ENCODE measurements around the gene SPIB.
"Not testable (repeated sequence)": the region's sequence is repeated elsewhere in the genome, so short reads cannot be mapped to it uniquely, and the experiment has no call there.

Gene SPIB

GRCh38 chr19:50434525-50434924, 15.8 kb downstream of the SPIB start:
- Mint-ChIP-seq H3K27me3 (peaks cover 28% of the 10 kb centered on the region), H3K36me3 (ENCODE audit: low read depth) (no peaks in the 10 kb centered on the region), H3K9me3 (no peaks in the 10 kb centered on the region), H3K4me3 (no peak overlapping the region), H3K4me1 (peaks cover 24% of the 10 kb centered on the region), H3K27ac (no peak overlapping the region)
- no peak for DNase-seq
- no peak for ATAC-seq

GRCh38 chr19:50435221-50435620, 16.5 kb downstream of the SPIB start:
- Mint-ChIP-seq H3K9me3 (no peaks in the 10 kb centered on the region), H3K27me3 (peaks cover 27% of the 10 kb centered on the region), H3K36me3 (ENCODE audit: low read depth) (no peaks in the 10 kb centered on the region), H3K4me1 (peaks cover 22% of the 10 kb centered on the region), H3K27ac (no peak overlapping the region), H3K4me3 (no peak overlapping the region)
- ATAC-seq (no peak), DNase-seq (no peak)

GRCh38 chr19:50435627-50436026, 16.9 kb downstream of the SPIB start:
- no peaks in the 10 kb centered on the region for H3K9me3 Mint-ChIP-seq
- H3K4me1 Mint-ChIP-seq, result peaks cover 22% of the 10 kb centered on the region
- DNase-seq (no peak), ATAC-seq (no peak)
- no peak overlapping the region for H3K4me3 Mint-ChIP-seq
- H3K36me3 Mint-ChIP-seq (ENCODE audit: low read depth), result no peaks in the 10 kb centered on the region
- H3K27me3 Mint-ChIP-seq, result peaks cover 26% of the 10 kb centered on the region
- H3K27ac Mint-ChIP-seq, result no peak overlapping the region

GRCh38 chr19:50437862-50438449, 19.2 kb downstream of the SPIB start:
- peaks cover 13% of the 10 kb centered on the region for H3K27me3 Mint-ChIP-seq
- DNase-seq, result no peak
- H3K4me1 Mint-ChIP-seq, result peaks cover 7% of the 10 kb centered on the region
- no peaks in the 10 kb centered on the region for H3K9me3 Mint-ChIP-seq
- no peaks in the 10 kb centered on the region for H3K36me3 Mint-ChIP-seq (ENCODE audit: low read depth)
- H3K27ac Mint-ChIP-seq, result no peak overlapping the region
- H3K4me3 Mint-ChIP-seq, result no peak overlapping the region
- no peak for ATAC-seq

- not testable (repeated sequence) for ATAC-seq; H3K4me1 Mint-ChIP-seq; H3K27ac Mint-ChIP-seq; H3K36me3 Mint-ChIP-seq (ENCODE audit: low read depth); H3K9me3 Mint-ChIP-seq; H3K4me3 Mint-ChIP-seq; DNase-seq
- peaks cover 11% of the 10 kb centered on the region for H3K27me3 Mint-ChIP-seq
Observed at GRCh38 chr19:50439130-50439529, 20.4 kb downstream of the SPIB start.

- H3K4me3 Mint-ChIP-seq, result no peak overlapping the region
- H3K36me3 Mint-ChIP-seq (ENCODE audit: low read depth), result no peaks in the 10 kb centered on the region
- no peak for ATAC-seq
- H3K9me3 Mint-ChIP-seq, result no peaks in the 10 kb centered on the region
- no peak overlapping the region for H3K27ac Mint-ChIP-seq
- peaks cover 13% of the 10 kb centered on the region for H3K27me3 Mint-ChIP-seq
- no peak for DNase-seq
- no peaks in the 10 kb centered on the region for H3K4me1 Mint-ChIP-seq
Observed at GRCh38 chr19:50444059-50444458, 25.3 kb downstream of the SPIB start.

GRCh38 chr19:50447053-50447452, 28.3 kb downstream of the SPIB start:
- Mint-ChIP-seq H3K36me3 (ENCODE audit: low read depth) (no peaks in the 10 kb centered on the region), H3K9me3 (no peaks in the 10 kb centered on the region), H3K4me1 (no peaks in the 10 kb centered on the region), H3K27me3 (peaks cover 23% of the 10 kb centered on the region), H3K27ac (no peak overlapping the region), H3K4me3 (no peak overlapping the region)
- ATAC-seq (no peak), DNase-seq (no peak)

- Mint-ChIP-seq H3K27me3 (peaks cover 25% of the 10 kb centered on the region), H3K4me1 (no peaks in the 10 kb centered on the region), H3K9me3 (no peaks in the 10 kb centered on the region), H3K4me3 (no peak overlapping the region), H3K36me3 (ENCODE audit: low read depth) (no peaks in the 10 kb centered on the region), H3K27ac (no peak overlapping the region)
- ATAC-seq (no peak), DNase-seq (no peak)
Observed at GRCh38 chr19:50447750-50448149, 29.0 kb downstream of the SPIB start.

- H3K36me3 Mint-ChIP-seq (ENCODE audit: low read depth), result no peaks in the 10 kb centered on the region
- no peaks in the 10 kb centered on the region for H3K9me3 Mint-ChIP-seq
- DNase-seq (no peak), ATAC-seq (no peak)
- peaks cover 20% of the 10 kb centered on the region for H3K27me3 Mint-ChIP-seq
- no peak overlapping the region for H3K27ac Mint-ChIP-seq
- no peaks in the 10 kb centered on the region for H3K4me1 Mint-ChIP-seq
- no peak overlapping the region for H3K4me3 Mint-ChIP-seq
Observed at GRCh38 chr19:50449236-50449899, 30.6 kb downstream of the SPIB start.

- no peaks in the 10 kb centered on the region for H3K36me3 Mint-ChIP-seq (ENCODE audit: low read depth)
- peaks cover 18% of the 10 kb centered on the region for H3K27me3 Mint-ChIP-seq
- H3K4me3 Mint-ChIP-seq, result no peak overlapping the region
- DNase-seq (no peak), ATAC-seq (no peak)
- no peaks in the 10 kb centered on the region for H3K4me1 Mint-ChIP-seq
- no peaks in the 10 kb centered on the region for H3K9me3 Mint-ChIP-seq
- no peak overlapping the region for H3K27ac Mint-ChIP-seq
Observed at GRCh38 chr19:50450369-50451222, 31.9 kb downstream of the SPIB start.

GRCh38 chr19:50451223-50451534, 32.4 kb downstream of the SPIB start:
- Mint-ChIP-seq H3K36me3 (ENCODE audit: low read depth) (no peaks in the 10 kb centered on the region), H3K27ac (no peak overlapping the region), H3K9me3 (no peaks in the 10 kb centered on the region), H3K4me1 (no peaks in the 10 kb centered on the region), H3K27me3 (peaks cover 22% of the 10 kb centered on the region), H3K4me3 (no peak overlapping the region)
- ATAC-seq, result no peak
- DNase-seq, result no peak

- Mint-ChIP-seq H3K4me3 (no peak overlapping the region), H3K9me3 (no peaks in the 10 kb centered on the region), H3K27me3 (peaks cover 38% of the 10 kb centered on the region), H3K4me1 (no peaks in the 10 kb centered on the region), H3K27ac (no peak overlapping the region), H3K36me3 (ENCODE audit: low read depth) (no peaks in the 10 kb centered on the region)
- DNase-seq (no peak), ATAC-seq (no peak)
Observed at GRCh38 chr19:50453243-50453642, 34.5 kb downstream of the SPIB start.

- ATAC-seq, result no peak
- peaks cover 43% of the 10 kb centered on the region for H3K27me3 Mint-ChIP-seq
- no peak overlapping the region for H3K4me3 Mint-ChIP-seq
- no peak for DNase-seq
- no peaks in the 10 kb centered on the region for H3K36me3 Mint-ChIP-seq (ENCODE audit: low read depth)
- no peaks in the 10 kb centered on the region for H3K9me3 Mint-ChIP-seq
- peaks cover 10% of the 10 kb centered on the region for H3K4me1 Mint-ChIP-seq
- no peak overlapping the region for H3K27ac Mint-ChIP-seq
Observed at GRCh38 chr19:50455992-50456391, 37.3 kb downstream of the SPIB start.

- Mint-ChIP-seq H3K27me3 (peaks cover 42% of the 10 kb centered on the region), H3K27ac (no peak overlapping the region), H3K9me3 (no peaks in the 10 kb centered on the region), H3K4me3 (no peak overlapping the region), H3K4me1 (peaks cover 14% of the 10 kb centered on the region), H3K36me3 (ENCODE audit: low read depth) (no peaks in the 10 kb centered on the region)
- no peak for ATAC-seq
- no peak for DNase-seq
Observed at GRCh38 chr19:50457300-50457699, 38.6 kb downstream of the SPIB start.

- no peaks in the 10 kb centered on the region for H3K36me3 Mint-ChIP-seq (ENCODE audit: low read depth)
- H3K9me3 Mint-ChIP-seq, result no peaks in the 10 kb centered on the region
- H3K4me3 Mint-ChIP-seq, result no peak overlapping the region
- DNase-seq, result no peak
- H3K27me3 Mint-ChIP-seq, result peaks cover 47% of the 10 kb centered on the region
- peaks cover 14% of the 10 kb centered on the region for H3K4me1 Mint-ChIP-seq
- no peak for ATAC-seq
- no peak overlapping the region for H3K27ac Mint-ChIP-seq
Observed at GRCh38 chr19:50458396-50459066, 39.8 kb downstream of the SPIB start.
